ENCODE data around the gene CAPZB.
A peak's percentile ranks its signal among the peaks of the same experiment; 100 is the strongest.
"Not testable (repeated sequence)": the region's sequence is repeated elsewhere in the genome, so short reads cannot be mapped to it uniquely, and the experiment has no call there.

CAPZB gene

GRCh38 chr1:19497443-19497842 is 12.1 kb upstream of the CAPZB start:
- DNase-seq (ENCODE audit: low spot score) = not testable (repeated sequence)

- no peak for DNase-seq (ENCODE audit: low spot score)
Measured at GRCh38 chr1:19496527-19496874, 11.2 kb upstream of the CAPZB start.

- DNase-seq (ENCODE audit: low spot score) = peak; percentile 49
Measured at GRCh38 chr1:19495799-19496526, 10.6 kb upstream of the CAPZB start.

- no peak for DNase-seq (ENCODE audit: low spot score)
Measured at GRCh38 chr1:19495000-19495656, 9.8 kb upstream of the CAPZB start.

- no peak for DNase-seq (ENCODE audit: low spot score)
Measured at GRCh38 chr1:19493547-19493946, 8.2 kb upstream of the CAPZB start.

GRCh38 chr1:19489996-19490395 is 4.7 kb upstream of the CAPZB start:
- DNase-seq (ENCODE audit: low spot score) = no peak

- no peak for DNase-seq (ENCODE audit: low spot score)
Measured at GRCh38 chr1:19488136-19488535, 2.8 kb upstream of the CAPZB start.

GRCh38 chr1:19484798-19485361 is 459 bp downstream of the CAPZB start:
- DNase-seq (ENCODE audit: low spot score) = peak; percentile 58

GRCh38 chr1:19484338-19484797 is 971 bp downstream of the CAPZB start:
- peak; percentile 34 for DNase-seq (ENCODE audit: low spot score)

GRCh38 chr1:19483691-19484090 is 1.6 kb downstream of the CAPZB start:
- no peak for DNase-seq (ENCODE audit: low spot score)

GRCh38 chr1:19483261-19483660 is 2.1 kb downstream of the CAPZB start:
- DNase-seq (ENCODE audit: low spot score) = no peak

GRCh38 chr1:19481826-19482398 is 3.4 kb downstream of the CAPZB start:
- DNase-seq (ENCODE audit: low spot score) = no peak

GRCh38 chr1:19480282-19480681 is 5.1 kb downstream of the CAPZB start:
- DNase-seq (ENCODE audit: low spot score) = no peak

- no peak for DNase-seq (ENCODE audit: low spot score)
Measured at GRCh38 chr1:19479351-19480120, 5.8 kb downstream of the CAPZB start.

GRCh38 chr1:19478322-19478721 is 7.0 kb downstream of the CAPZB start:
- DNase-seq (ENCODE audit: low spot score) = no peak

GRCh38 chr1:19477284-19478249 is 7.8 kb downstream of the CAPZB start:
- no peak for DNase-seq (ENCODE audit: low spot score)

- DNase-seq (ENCODE audit: low spot score) = no peak
Measured at GRCh38 chr1:19476450-19477190, 8.7 kb downstream of the CAPZB start.

- no peak for DNase-seq (ENCODE audit: low spot score)
Measured at GRCh38 chr1:19475296-19475695, 10.0 kb downstream of the CAPZB start.

- no peak for DNase-seq (ENCODE audit: low spot score)
Measured at GRCh38 chr1:19472174-19472573, 13.2 kb downstream of the CAPZB start.

- DNase-seq (ENCODE audit: low spot score) = no peak
Measured at GRCh38 chr1:19469004-19469403, 16.3 kb downstream of the CAPZB start.
